ENCODE data around the gene SERPINB10.

- TF ChIP-seq, protein P1, sequence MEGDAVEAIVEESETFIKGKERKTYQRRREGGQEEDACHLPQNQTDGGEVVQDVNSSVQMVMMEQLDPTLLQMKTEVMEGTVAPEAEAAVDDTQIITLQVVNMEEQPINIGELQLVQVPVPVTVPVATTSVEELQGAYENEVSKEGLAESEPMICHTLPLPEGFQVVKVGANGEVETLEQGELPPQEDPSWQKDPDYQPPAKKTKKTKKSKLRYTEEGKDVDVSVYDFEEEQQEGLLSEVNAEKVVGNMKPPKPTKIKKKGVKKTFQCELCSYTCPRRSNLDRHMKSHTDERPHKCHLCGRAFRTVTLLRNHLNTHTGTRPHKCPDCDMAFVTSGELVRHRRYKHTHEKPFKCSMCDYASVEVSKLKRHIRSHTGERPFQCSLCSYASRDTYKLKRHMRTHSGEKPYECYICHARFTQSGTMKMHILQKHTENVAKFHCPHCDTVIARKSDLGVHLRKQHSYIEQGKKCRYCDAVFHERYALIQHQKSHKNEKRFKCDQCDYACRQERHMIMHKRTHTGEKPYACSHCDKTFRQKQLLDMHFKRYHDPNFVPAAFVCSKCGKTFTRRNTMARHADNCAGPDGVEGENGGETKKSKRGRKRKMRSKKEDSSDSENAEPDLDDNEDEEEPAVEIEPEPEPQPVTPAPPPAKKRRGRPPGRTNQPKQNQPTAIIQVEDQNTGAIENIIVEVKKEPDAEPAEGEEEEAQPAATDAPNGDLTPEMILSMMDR (IDR thresholded peaks at IDR 0.05; ENCODE audit: low read depth, low read length, poor library complexity, severe bottlenecking): no peak
- TF ChIP-seq EZH2phosphoT487 (IDR thresholded peaks at IDR 0.05; ENCODE audit: borderline replicate concordance, low read length): no peak
These were observed 16.8 kb downstream of the SERPINB10 start for GRCh38 chr18:63924551-63924950.
